ENCODE data around the gene RYR3.

GRCh38 chr15:33553157-33553556 is 242.4 kb downstream of the RYR3 start:
- TF ChIP-seq POLR2A (IDR thresholded peaks at IDR 0.05; ENCODE audit: low read length) (no peak), GATA1 (IDR thresholded peaks at IDR 0.05; ENCODE audit: low read depth, low read length) (no peak)
